ENCODE results near the gene FAM83C. TPM values are rescaled to one million over a fixed set of nuclear protein-coding genes. Genes with fewer than 3 reads are reported as not detected.
A peak's percentile ranks its signal among the peaks of the same experiment; 100 is the strongest.
"Not testable (repeated sequence)": the region's sequence is repeated elsewhere in the genome, so short reads cannot be mapped to it uniquely, and the experiment has no call there.

Gene FAM83C
- total RNA-seq, 1 experiment from 2014 or later, result not detected

DNA sequence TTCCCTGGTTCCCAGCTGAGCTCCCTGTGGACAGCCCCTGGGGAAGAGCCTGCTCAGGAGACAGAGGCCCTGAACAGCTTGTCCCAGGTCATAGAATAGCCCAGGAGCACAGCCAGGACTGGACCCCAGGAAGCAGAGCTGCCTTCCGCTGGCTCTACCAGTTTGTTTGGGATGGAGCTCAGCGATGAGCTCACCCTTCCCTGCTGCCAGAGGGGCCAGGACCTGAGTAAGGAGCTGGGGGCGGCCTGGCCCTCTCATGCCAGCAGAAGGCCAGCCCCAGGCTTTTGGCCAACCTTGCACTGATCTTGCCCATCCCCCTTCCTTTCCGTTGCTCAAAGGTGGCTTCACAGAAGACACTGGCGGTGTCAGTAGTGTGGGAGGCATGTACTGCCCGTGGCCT is 31.8 kb downstream of the FAM83C start:
- H3K27me3 ChIP-seq (ENCODE audit: control insufficient read depth, insufficient read depth, low read length), result no peaks in the 10 kb centered on the region
- peak; percentile 23 for DNase-seq
- H3K4me3 ChIP-seq (ENCODE audit: insufficient read depth, low read depth, low read length), result no peak overlapping the region
- no peaks in the 10 kb centered on the region; the same call in 1 of the 2 replicates for H3K36me3 ChIP-seq (replicated peaks; ENCODE audit: control insufficient read depth, insufficient read depth, low read length)

DNA sequence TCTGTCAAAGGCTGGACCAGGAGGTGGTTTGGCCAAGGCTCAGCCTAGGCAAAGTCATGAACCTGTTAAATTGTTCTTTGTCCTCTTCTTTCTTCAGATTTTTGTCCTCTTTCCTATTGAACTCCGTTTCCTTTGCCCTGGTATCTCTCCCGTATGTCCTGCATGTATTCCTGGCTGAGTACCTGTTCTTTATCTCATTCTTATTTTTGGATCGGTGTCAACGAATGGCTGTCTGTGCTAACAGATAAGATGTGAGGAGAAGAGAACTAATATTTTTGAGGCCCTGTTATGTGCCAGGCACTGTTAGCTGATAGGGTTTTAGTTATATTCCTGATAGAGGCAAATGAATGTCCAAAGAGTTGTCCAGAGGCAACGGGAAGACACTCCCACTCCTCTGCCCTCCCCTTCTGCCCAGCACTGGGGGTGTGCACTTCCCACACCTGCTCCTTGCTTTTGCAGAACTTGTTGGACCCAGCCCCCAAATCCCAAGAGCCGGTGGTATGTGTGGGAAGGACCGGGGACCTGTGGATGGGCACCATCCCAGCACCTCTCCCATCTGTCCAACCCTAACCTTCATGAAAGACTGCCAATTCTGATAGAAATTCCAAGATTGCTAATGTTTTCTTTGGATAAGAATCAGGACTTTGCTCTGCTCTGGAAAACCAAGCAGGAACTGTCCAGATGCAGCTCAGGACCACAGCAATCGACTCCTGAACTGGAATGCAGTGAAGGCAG is 34.9 kb downstream of the FAM83C start:
- no peak for DNase-seq

DNA sequence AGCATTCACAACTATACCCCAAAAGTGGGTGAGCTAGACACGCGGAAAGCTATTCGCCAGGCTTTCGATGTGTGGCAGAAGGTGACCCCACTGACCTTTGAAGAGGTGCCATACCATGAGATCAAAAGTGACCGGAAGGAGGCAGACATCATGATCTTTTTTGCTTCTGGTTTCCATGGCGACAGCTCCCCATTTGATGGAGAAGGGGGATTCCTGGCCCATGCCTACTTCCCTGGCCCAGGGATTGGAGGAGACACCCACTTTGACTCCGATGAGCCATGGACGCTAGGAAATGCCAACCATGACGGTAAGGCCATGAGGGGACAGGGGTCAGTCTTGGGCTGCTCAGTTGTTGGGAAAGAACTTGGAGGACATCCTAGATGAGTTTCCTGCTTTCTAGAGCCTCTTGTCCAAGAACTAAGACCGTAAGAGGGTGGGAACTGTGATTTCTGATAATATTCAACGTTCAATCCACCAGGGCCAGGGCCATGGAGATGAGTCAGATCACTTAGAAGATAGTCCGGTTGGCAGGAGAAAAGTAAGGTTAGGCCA is 37.7 kb downstream of the FAM83C start:
- no peaks in the 10 kb centered on the region for H3K27me3 ChIP-seq (ENCODE audit: control insufficient read depth, insufficient read depth, low read length)
- H3K4me3 ChIP-seq (ENCODE audit: insufficient read depth, low read depth, low read length), result no peak overlapping the region
- DNase-seq, result no peak
- peaks cover 8% of the 10 kb centered on the region for H3K36me3 ChIP-seq (replicated peaks; ENCODE audit: control insufficient read depth, insufficient read depth, low read length)

More for the DNA sequence above, 34.9 kb downstream of the FAM83C start:
- Histone ChIP-seq H3K27me3 (ENCODE audit: control insufficient read depth, insufficient read depth, low read length) (no peaks in the 10 kb centered on the region), H3K4me3 (ENCODE audit: insufficient read depth, low read depth, low read length) (no peak overlapping the region), H3K36me3 (replicated peaks; ENCODE audit: control insufficient read depth, insufficient read depth, low read length) (peaks cover 3% of the 10 kb centered on the region)

DNA sequence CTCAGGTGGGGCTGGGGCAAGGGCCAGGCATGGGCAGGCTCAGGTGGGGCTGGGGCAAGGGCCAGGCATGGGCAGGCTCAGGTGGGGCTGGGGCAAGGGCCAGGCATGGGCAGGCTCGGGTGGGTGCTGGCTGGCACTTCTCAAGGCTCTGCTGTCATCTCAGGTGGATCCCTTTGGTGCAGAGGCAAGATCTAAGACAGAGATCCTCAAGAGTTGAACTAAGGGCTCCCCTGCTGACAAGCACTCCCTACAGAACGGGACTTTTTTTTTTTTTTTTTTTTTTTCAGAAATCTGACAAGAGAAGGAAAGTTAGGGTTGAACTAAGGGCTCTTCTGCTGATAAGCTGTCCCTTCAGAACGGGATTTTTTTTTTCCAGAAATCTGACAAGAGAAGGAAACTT is 39.2 kb downstream of the FAM83C start:
- DNase-seq, result peak; percentile 51
- no peak overlapping the region for H3K4me3 ChIP-seq (ENCODE audit: insufficient read depth, low read depth, low read length)
- peaks cover 8% of the 10 kb centered on the region for H3K36me3 ChIP-seq (replicated peaks; ENCODE audit: control insufficient read depth, insufficient read depth, low read length)
- H3K27me3 ChIP-seq (ENCODE audit: control insufficient read depth, insufficient read depth, low read length), result no peaks in the 10 kb centered on the region

DNA sequence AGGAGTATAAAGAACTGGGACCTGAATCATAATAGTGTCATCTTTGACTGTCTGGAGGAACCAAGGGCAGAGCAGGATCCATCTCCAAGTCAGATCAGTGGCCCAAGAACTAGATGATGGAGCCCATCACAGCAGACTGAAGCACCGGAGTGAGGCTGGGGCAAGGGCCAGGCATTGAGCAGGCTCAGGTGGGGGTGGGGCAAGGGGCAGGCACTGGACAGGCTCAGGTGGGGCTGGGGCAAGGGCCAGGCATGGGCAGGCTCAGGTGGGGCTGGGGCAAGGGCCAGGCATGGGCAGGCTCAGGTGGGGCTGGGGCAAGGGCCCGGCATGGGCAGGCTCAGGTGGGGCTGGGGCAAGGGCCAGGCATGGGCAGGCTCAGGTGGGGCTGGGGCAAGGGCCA is 39.6 kb downstream of the FAM83C start:
- H3K36me3 ChIP-seq (replicated peaks; ENCODE audit: control insufficient read depth, insufficient read depth, low read length); H3K4me3 ChIP-seq (ENCODE audit: insufficient read depth, low read depth, low read length); DNase-seq; H3K27me3 ChIP-seq (ENCODE audit: control insufficient read depth, insufficient read depth, low read length): not testable (repeated sequence)

DNA sequence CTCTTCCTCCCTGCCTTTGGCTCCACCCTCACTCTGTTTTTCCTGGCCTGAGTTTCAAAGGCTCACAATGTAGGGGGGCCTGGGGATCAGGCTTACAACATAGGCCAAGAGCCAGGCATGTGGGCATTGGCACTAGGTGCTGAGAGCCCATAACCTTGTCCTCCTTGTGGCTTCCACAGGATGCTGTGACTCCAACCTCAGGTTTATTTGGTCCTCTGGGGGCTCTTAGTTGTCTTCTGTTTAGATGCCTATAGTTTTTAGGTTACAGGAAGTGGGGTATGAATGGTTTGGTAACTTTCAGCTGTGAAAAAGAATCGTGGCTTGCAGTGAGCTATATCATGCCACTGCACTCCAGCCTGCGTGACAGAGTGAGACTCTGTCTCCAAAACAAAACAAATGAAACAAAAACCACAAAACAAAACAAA is 40.2 kb downstream of the FAM83C start:
- no peaks in the 10 kb centered on the region for H3K27me3 ChIP-seq (ENCODE audit: control insufficient read depth, insufficient read depth, low read length)
- H3K4me3 ChIP-seq (ENCODE audit: insufficient read depth, low read depth, low read length), result no peak overlapping the region
- peaks cover 10% of the 10 kb centered on the region for H3K36me3 ChIP-seq (replicated peaks; ENCODE audit: control insufficient read depth, insufficient read depth, low read length)

DNA sequence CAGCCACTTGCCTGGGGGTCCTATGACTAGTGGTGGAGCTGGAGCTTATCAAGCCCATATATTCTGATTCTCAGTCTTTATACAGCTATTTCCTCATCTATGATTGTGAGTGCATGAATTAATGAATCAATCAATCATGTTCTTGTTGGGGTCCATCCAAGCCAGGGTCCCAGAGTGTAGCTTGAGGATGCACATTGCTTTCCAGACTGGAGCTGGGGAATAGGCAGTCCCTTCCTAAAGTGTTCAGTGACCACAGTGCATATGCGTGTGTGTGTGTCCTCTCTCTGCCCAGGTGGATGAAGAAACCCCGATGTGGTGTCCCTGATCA is 40.6 kb downstream of the FAM83C start:
- Histone ChIP-seq H3K4me3 (ENCODE audit: insufficient read depth, low read depth, low read length) (no peak overlapping the region), H3K36me3 (replicated peaks; ENCODE audit: control insufficient read depth, insufficient read depth, low read length) (peaks cover 10% of the 10 kb centered on the region), H3K27me3 (ENCODE audit: control insufficient read depth, insufficient read depth, low read length) (no peaks in the 10 kb centered on the region)
- DNase-seq, result no peak

More for the DNA sequence above, 40.2 kb downstream of the FAM83C start:
- DNase-seq, result no peak

DNA sequence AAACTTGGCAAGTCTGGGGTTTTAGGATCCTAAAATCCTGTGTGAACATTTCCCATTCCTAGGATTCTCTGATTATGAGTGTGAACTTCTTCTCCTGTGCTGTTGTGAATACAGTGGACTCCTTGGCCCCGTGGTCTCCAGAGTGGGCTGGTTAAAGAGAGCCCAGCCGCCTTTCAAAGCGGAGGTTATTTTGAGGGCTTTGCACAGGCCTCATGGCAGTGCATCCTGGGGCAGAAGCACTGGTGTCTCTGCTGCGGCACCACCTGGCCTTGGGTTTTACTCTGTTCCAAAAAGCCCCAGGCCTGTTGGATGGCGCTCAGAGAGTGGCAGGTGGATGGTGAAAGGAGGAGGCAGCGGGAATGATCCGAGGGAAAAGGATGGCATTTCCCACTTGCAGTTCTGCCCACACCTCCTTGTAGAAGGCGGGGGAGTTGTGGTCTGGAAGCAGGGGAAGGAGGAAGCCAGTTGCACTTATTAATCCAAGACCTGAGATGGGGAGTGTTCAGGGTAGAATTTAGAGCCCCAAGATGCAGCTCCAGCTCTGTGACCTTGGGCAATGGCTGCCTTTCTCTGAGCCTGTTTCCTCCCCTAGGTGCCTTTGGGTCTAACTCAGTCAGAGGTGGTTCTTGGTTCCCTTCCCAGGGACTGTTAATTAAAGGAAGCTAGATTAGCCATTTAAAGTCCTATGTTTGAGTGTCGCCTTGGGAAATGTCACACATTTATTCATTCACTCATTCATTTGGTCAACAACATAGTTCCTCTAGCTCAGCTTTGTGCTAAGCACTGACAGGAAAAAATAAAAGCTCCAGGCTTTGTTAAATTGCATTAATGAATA is 43.4 kb downstream of the FAM83C start:
- peak; percentile 29 for DNase-seq
- Histone ChIP-seq H3K27me3 (ENCODE audit: control insufficient read depth, insufficient read depth, low read length) (no peaks in the 10 kb centered on the region), H3K4me3 (ENCODE audit: insufficient read depth, low read depth, low read length) (no peak overlapping the region), H3K36me3 (replicated peaks; ENCODE audit: control insufficient read depth, insufficient read depth, low read length) (peaks cover 7% of the 10 kb centered on the region)

DNA sequence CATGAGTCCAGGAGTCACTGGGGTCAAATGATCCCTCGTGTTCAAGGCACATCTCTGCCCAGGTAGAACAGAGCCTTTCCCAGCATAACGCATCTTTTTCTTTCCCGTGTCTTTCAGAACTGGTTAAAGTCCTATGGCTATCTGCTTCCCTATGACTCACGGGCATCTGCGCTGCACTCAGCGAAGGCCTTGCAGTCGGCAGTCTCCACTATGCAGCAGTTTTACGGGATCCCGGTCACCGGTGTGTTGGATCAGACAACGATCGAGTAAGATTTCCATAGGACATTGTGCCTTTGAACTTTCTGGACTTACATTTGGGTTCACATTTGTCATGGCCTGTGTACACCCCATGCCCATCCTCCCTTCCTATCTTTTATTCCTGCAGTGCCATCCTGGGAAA is 45.5 kb downstream of the FAM83C start:
- no peak overlapping the region for H3K4me3 ChIP-seq (ENCODE audit: insufficient read depth, low read depth, low read length)
- no peak for DNase-seq
- H3K36me3 ChIP-seq (replicated peaks; ENCODE audit: control insufficient read depth, insufficient read depth, low read length), result peaks cover 6% of the 10 kb centered on the region
- no peaks in the 10 kb centered on the region for H3K27me3 ChIP-seq (ENCODE audit: control insufficient read depth, insufficient read depth, low read length)

DNA sequence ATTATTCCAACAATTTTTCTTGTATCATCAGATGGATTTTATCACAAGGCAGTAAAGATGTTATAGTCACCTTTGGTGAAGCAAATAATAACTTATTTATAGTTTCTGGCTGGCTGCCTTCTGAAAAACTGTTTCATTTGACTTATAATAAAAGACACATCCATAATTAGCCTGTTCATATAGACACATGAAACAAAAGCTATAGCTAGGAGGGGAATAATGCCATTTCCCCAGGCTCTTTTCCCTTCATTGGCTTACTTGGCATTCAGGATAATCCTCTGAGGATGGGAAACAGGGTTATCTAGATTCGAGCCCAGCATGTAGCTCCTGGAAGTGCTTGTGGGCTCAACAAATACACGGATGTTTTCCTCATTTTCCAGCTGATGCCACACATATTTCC is 48.2 kb downstream of the FAM83C start:
- Histone ChIP-seq H3K4me3 (ENCODE audit: insufficient read depth, low read depth, low read length) (no peak overlapping the region), H3K27me3 (ENCODE audit: control insufficient read depth, insufficient read depth, low read length) (no peaks in the 10 kb centered on the region), H3K36me3 (replicated peaks; ENCODE audit: control insufficient read depth, insufficient read depth, low read length) (peaks cover 2% of the 10 kb centered on the region)
- DNase-seq, result no peak

DNA sequence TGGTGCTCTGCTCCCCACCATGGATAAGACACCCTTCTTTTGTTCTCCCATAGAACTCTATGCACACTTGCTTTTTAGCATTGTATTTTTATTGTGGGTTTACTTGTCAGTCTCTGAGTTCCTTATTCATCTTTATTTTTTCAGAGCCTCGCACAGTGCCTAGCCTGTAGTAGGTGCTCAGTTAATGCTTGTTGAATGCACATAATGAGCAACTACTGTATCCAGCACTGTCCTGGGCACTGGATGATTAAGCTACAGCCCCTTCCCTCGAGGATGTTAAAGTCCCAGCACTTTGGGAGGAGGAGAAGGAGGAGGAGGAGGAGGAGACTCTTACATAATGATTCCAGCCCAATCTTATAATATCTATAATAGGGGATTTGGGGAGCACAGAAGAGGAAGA is 48.9 kb downstream of the FAM83C start:
- H3K27me3 ChIP-seq (ENCODE audit: control insufficient read depth, insufficient read depth, low read length), result no peaks in the 10 kb centered on the region
- peaks cover 2% of the 10 kb centered on the region for H3K36me3 ChIP-seq (replicated peaks; ENCODE audit: control insufficient read depth, insufficient read depth, low read length)
- H3K4me3 ChIP-seq (ENCODE audit: insufficient read depth, low read depth, low read length), result no peak overlapping the region
- DNase-seq, result no peak

DNA sequence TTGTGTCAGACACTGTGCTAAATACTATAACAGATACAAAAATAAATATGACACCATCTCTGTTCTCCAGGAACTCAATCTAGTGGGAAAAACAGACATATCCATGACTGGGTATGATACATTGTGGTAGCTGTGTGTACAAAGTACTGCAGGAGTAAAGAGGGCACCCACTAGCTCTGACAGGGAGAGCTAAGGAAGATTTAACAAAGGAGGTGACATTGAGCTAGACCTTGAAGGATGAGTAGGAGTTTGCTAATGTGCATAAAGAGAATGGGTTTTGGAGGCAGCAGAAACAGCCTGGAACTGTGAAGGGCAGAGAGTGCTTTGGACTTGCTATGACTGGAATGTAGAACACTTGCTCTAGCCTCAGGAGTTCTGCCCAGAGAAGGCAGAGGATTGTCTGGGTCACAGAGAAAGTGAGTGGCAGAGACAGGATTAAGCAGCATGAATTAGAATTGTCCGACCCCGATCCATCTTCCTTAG is 51.4 kb downstream of the FAM83C start:
- Histone ChIP-seq H3K36me3 (replicated peaks; ENCODE audit: control insufficient read depth, insufficient read depth, low read length) (no peaks in the 10 kb centered on the region), H3K27me3 (ENCODE audit: control insufficient read depth, insufficient read depth, low read length) (no peaks in the 10 kb centered on the region), H3K4me3 (ENCODE audit: insufficient read depth, low read depth, low read length) (no peak overlapping the region)
- DNase-seq, result no peak

DNA sequence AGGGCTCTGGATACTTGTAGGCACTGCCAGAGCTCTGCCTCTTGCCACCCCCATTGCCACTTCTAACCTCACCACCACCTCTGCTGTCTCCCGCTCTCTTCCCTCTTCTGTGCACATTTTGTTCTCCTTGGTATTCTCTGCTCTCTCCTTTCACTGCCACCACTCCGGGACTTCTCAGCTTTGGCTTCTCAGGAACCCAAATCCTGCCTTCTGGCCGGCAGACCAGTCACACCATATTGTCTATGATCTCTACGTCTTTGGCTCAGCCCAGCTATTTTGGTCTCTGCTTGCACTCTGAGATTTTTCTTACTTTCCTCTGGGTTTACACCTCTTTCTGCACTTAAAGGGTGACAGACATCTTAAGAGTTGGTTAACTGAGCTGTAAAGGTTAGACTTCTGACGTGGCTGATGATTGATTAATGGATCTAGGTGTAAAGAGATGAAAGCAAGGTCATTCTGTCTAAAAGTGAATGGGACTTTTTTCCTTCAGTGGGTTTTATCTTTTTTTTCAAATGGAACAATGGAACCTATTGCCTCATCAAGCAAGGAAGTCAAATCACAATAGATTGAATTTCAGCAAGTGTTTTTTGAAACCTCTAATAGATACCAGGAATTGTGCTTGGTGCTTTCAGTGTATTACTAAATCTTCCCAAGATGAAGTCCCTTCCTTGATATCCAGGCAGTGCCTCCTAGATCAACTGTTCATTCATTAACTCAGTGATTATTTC is 52.0 kb downstream of the FAM83C start:
- H3K36me3 ChIP-seq (replicated peaks; ENCODE audit: control insufficient read depth, insufficient read depth, low read length), result no peaks in the 10 kb centered on the region
- H3K27me3 ChIP-seq (ENCODE audit: control insufficient read depth, insufficient read depth, low read length), result no peaks in the 10 kb centered on the region
- H3K4me3 ChIP-seq (ENCODE audit: insufficient read depth, low read depth, low read length), result no peak overlapping the region
- DNase-seq, result no peak

DNA sequence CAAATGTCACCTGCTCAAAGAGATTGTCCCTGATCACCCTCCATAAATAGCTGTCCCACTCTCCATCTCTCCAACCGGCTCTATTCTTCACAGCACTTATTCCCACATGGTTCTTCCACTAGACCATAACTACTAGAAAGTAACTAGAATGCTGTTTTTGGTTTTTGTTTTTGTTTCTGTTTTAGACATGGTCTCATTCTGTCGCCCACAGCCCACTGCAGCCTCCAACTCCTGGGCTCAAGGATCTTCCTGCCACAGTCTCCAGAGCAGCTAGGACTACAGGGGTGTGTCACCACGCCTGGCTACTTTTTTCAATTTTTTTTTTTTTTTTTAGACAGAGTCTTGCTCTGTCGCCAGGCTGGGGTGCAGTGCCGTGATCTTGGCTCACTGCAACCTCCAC is 53.5 kb downstream of the FAM83C start:
- Histone ChIP-seq H3K4me3 (ENCODE audit: insufficient read depth, low read depth, low read length) (no peak overlapping the region), H3K36me3 (replicated peaks; ENCODE audit: control insufficient read depth, insufficient read depth, low read length) (no peaks in the 10 kb centered on the region), H3K27me3 (ENCODE audit: control insufficient read depth, insufficient read depth, low read length) (no peaks in the 10 kb centered on the region)
- DNase-seq, result no peak
